22Rv1 (cell line): ENCODE results near the gene CCDC174.

Experiments
- CTCF ChIP-seq: fragments of 450-650 bp; IDR thresholded peaks from 2 replicates; pipeline ENCODE4 v1.5.1; 2017; ENCODE audit warnings: mild to moderate bottlenecking
- ZFX ChIP-seq: fragments of 450-650 bp; IDR thresholded peaks from 2 replicates; pipeline ENCODE4 v1.6.1; 2017; ENCODE audit warnings: antibody characterized with exemption, borderline replicate concordance

DNA sequence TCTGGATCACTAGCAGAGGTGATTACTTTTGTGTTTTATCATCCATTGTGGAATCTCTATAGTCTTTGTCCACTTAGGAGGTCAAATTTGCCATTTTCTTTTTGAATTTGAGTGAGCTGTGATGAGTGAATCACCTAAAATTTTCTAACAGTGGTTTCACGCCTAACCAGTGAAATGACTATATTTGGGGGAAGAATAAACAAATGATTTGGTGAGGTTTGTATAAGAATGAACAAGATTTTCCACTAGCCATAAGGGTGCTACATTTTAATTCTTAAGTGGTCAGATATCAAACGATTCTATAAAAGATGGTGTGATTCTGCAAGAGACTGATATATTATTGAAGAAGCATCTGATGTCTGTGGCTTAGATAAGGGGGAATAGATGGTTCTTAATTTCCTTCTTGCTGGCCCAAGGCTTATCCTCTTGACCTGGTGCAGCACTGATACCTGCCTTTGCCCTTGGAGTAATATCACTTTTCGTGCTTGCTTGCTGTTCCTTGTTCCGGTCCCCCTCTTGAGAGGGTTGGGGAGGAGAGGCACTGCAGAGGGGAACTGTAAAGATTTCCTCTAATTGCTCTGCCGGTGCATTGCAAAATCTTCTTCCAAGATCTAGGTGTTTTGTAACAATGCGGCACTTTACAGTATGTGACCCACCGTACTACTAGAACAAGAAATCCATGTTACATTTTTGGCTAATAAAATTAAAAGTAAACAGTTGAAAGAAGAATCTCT is 37.9 kb downstream of the CCDC174 start:
- TF ChIP-seq CTCF (no peak), ZFX (no peak)
